GM23248 (cell line): Measurements from ENCODE around the gene TIMM13. TPM values are rescaled to one million over a fixed set of nuclear protein-coding genes. Genes with fewer than 3 reads are reported as not detected.
A peak's percentile ranks its signal among the peaks of the same experiment; 100 is the strongest.

Experiments used
- DNase-seq: peaks from one replicate; pipeline ENCODE4 v3.0.0-alpha.2; 2015
- H2AFZ ChIP-seq: fragments of 200-600 bp; sonication (generic); 2 replicates; pipeline ENCODE4 v1.6.1; 2016; ENCODE audit warnings: antibody characterized with exemption
- H3F3A ChIP-seq: fragments of 200-600 bp; sonication (generic); 2 replicates; pipeline ENCODE4 v1.6.1; 2016; ENCODE audit warnings: mild to moderate bottlenecking, antibody characterized with exemption, mixed run types; ENCODE audit not compliant: insufficient read depth
- H3K27ac ChIP-seq: fragments of 200-600 bp; sonication (generic); 2 replicates; pipeline ENCODE4 v1.5.1; 2016; ENCODE audit warnings: mild to moderate bottlenecking
- H3K27me3 ChIP-seq: fragments of 200-600 bp; sonication (generic); replicated peaks from 2 replicates; pipeline ENCODE4 v1.6.1; 2016; ENCODE audit warnings: mild to moderate bottlenecking; ENCODE audit not compliant: insufficient read depth
- H3K36me3 ChIP-seq: fragments of 200-600 bp; sonication (generic); 2 replicates; pipeline ENCODE4 v1.6.1; 2016; ENCODE audit warnings: low read depth, mild to moderate bottlenecking
- H3K4me1 ChIP-seq: fragments of 200-600 bp; sonication (generic); 2 replicates; pipeline ENCODE4 v1.6.1; 2016; ENCODE audit warnings: mild to moderate bottlenecking; ENCODE audit not compliant: insufficient read depth
- H3K4me2 ChIP-seq: fragments of 200-600 bp; sonication (generic); one replicate; pipeline ENCODE4 v1.6.1; 2016; ENCODE audit warnings: mild to moderate bottlenecking; ENCODE audit not compliant: unreplicated experiment
- H3K4me3 ChIP-seq: fragments of 200-600 bp; sonication (generic); 2 replicates; pipeline ENCODE4 v1.5.1; 2016; ENCODE audit warnings: mild to moderate bottlenecking
- H3K79me2 ChIP-seq: fragments of 200-600 bp; sonication (generic); 2 replicates; pipeline ENCODE4 v1.6.1; 2016; ENCODE audit warnings: mild to moderate bottlenecking; ENCODE audit not compliant: insufficient read depth
- H3K9ac ChIP-seq: fragments of 200-600 bp; sonication (generic); 2 replicates; pipeline ENCODE4 v1.6.1; 2016; ENCODE audit warnings: mild to moderate bottlenecking
- H3K9me2 ChIP-seq: fragments of 200-600 bp; sonication (generic); 2 replicates; pipeline ENCODE4 v1.6.1; 2016; ENCODE audit warnings: mixed run types, mild to moderate bottlenecking, moderate library complexity; ENCODE audit not compliant: insufficient read depth
- H3K9me3 ChIP-seq: fragments of 200-600 bp; sonication (generic); one replicate; pipeline ENCODE4 v1.6.1; 2017; ENCODE audit warnings: low read depth
- H4K20me1 ChIP-seq: fragments of 200-600 bp; sonication (generic); 2 replicates; pipeline ENCODE4 v1.6.0; 2016; ENCODE audit not compliant: insufficient read depth
- EZH2 ChIP-seq: fragments of 200-600 bp; sonication (generic); IDR thresholded peaks from 2 replicates; pipeline ENCODE4 v1.6.1; 2018; ENCODE audit warnings: antibody characterized with exemption, mild to moderate bottlenecking; ENCODE audit not compliant: insufficient read depth, poor library complexity, severe bottlenecking
- EZH2phosphoT487 ChIP-seq: fragments of 200-600 bp; sonication (generic); IDR thresholded peaks from 2 replicates; pipeline ENCODE4 v1.6.1; 2018; ENCODE audit warnings: antibody characterized with exemption, moderate library complexity, mild to moderate bottlenecking, low read depth; ENCODE audit not compliant: insufficient read depth
- WGBS, 2 experiments: methylation state at CpG; one replicate each; pipeline ENCODE4 v1.1.6; 2015 to 2017; ENCODE audit warnings: low lambda C conversion rate in 2 of 2, low coverage in 1 of 2; ENCODE audit errors: missing lambda C conversion rate in 2 of 2; 5-methylcytosine and 5-hydroxymethylcytosine counted together
- in situ Hi-C: fragments of 300-500 bp; cut with MboI; formaldehyde crosslinking; loops from 2 replicates; pipeline ENCODE4 v1.15.0; 2020
- polyA plus RNA-seq: library from polyadenylated mRNA; unstranded; fragments of >200 nt; fragmentation: Nextera tagmentation; extraction: Ambion mirVana; gene quantifications from 2 replicates; pipeline ENCODE4 v1.2.1, GENCODE V29; 2016
- total RNA-seq: library from RNA; depleted of rRNA; stranded (reverse); fragments of >200 nt; shearing (Covaris generic); gene quantifications from 2 replicates; pipeline ENCODE4 v1.2.3, GENCODE V29; 2014

TIMM13 gene
- total and polyA plus RNA-seq, 2 experiments from 2014 or later = 57.6 to 143 TPM

DNA sequence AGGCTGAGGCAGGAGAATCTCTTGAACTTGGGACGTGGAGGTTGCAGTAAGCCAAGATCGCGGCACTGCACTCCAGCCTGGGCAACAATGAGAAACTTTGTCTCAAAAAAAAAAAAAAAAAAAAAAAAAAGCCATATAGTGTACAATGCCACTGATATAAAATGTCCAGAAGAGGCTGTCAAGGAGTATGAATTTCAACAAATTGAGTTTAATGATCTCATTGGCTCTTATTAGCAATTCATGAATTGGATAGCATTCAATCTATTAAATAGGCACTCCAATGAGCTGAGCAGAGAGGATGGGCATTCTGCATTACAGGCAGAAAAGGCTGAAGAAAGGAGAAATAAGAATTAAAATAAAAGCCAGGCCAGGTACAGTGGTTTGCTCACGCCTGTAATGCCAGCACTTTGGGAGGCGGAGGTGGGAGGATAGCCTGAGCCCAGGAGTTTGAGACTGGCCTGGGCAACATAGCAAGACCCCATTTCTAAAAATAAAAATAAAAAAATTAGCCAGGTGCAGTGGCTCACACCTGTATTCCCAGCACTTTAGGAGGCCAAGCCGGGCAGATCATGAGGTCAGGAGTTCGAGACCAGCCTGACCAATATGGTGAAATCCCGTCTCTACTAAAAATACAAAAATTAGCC, 30.1 kb upstream of the TIMM13 start:
- Histone ChIP-seq H3K9me3 (no peaks in the 10 kb centered on the region), H3K9me2 (no peaks in the 10 kb centered on the region), H3K9ac (peak overlapping the region; percentile 69), H4K20me1 (no peaks in the 10 kb centered on the region), H2AFZ (peak overlapping the region; percentile 94), H3K79me2 (peaks cover 60% of the 10 kb centered on the region), H3K4me1 (0 out of 2 replicates have a peak, but pooled peaks cover 4% of the 10 kb centered on the region), H3K27me3 (no peaks in the 10 kb centered on the region), H3K36me3 (no peaks in the 10 kb centered on the region), H3K27ac (peak overlapping the region; percentile 58), H3K4me3 (peak overlapping the region; percentile 69), H3F3A (no peaks in the 10 kb centered on the region), H3K4me2 (peak overlapping the region; percentile 85)
- 95 to 98% methylated on average over 8 of the region's 8 CpGs for WGBS, 2 experiments
- in situ Hi-C loops = no loop called here
- no peak for TF ChIP-seq EZH2
- no peak for TF ChIP-seq EZH2phosphoT487
- no peak for DNase-seq

- peak overlapping the region; percentile 89 for H3K9ac ChIP-seq
- H3K27me3 ChIP-seq = no peaks in the 10 kb centered on the region
- H3K9me3 ChIP-seq = no peaks in the 10 kb centered on the region
- no peaks in the 10 kb centered on the region for H3F3A ChIP-seq
- no peaks in the 10 kb centered on the region for H3K36me3 ChIP-seq
- H3K4me1 ChIP-seq = no peaks in the 10 kb centered on the region
- H3K79me2 ChIP-seq = peaks cover 75% of the 10 kb centered on the region
- no peak for TF ChIP-seq EZH2
- TF ChIP-seq EZH2phosphoT487 = no peak
- peak overlapping the region; percentile 81 for H3K4me3 ChIP-seq
- peak; percentile 62 for DNase-seq
- no peaks in the 10 kb centered on the region for H4K20me1 ChIP-seq
- peak overlapping the region; percentile 81 for H3K4me2 ChIP-seq
- peak overlapping the region; percentile 65 for H2AFZ ChIP-seq
- no peaks in the 10 kb centered on the region for H3K9me2 ChIP-seq
- in situ Hi-C loops = no loop called here
- H3K27ac ChIP-seq = no peak overlapping the region
- 2% methylated on average over 24 to 52 of the region's 62 CpGs for WGBS, 2 experiments
These were observed 28.6 kb upstream of the TIMM13 start for GRCh38 chr19:2455851-2456570.

DNA sequence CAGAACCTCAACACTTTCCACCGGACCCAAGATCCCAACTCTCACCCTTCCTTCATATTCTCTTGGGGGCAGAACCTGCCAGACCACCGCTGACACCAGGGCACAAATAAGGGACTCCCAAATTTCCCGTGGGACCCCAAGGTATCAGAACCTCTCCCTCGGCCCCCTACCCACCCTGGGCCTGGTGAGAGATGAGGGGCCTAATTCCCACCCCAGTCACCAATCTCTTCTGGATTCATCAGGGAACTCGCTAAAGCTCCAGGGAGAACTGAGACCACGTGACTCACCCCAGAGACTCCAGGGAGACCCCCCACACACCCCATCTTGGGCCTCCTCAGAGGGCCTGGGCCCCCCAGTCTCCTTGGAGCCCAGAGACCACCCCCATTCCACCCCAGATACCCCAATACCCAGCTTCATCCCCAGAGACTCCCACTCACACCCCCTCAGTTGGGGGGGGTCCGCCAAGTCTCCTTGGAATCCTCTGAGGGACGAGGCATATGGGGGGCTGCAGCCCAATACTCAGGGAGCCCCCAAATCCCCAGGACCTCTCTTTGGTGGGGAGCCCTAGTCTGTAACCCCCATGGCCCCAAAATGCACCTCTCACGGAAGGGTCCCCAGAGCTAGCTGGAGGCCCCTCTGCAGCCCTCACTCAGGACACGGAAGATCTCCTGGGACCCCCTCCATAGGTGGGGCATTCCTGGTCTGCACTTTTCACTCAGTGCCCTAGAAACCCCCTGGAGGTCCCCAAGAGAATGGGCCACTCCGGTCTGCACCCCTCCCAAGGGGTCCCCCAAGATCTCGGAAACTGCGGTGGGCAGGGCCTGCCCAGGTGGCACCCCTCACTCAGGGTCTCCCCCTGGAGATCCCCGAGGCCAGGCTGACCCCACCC, 27.8 kb upstream of the TIMM13 start:
- TF ChIP-seq EZH2phosphoT487 (no peak), EZH2 (no peak)
- DNase-seq = no peak
- no peak overlapping the region; the same call in 1 of the 2 replicates for H2AFZ ChIP-seq
- peak overlapping the region; percentile 81 for H3K4me3 ChIP-seq
- H3K9ac ChIP-seq = peak overlapping the region; percentile 89
- H3F3A ChIP-seq = no peaks in the 10 kb centered on the region
- H3K27ac ChIP-seq = no peak overlapping the region
- peak overlapping the region; percentile 81 for H3K4me2 ChIP-seq
- 80 to 87% methylated on average over 12 to 13 of the region's 14 CpGs for WGBS, 2 experiments
- H3K9me3 ChIP-seq = no peaks in the 10 kb centered on the region
- in situ Hi-C loops = no loop called here
- H3K36me3 ChIP-seq = no peaks in the 10 kb centered on the region
- no peaks in the 10 kb centered on the region for H3K27me3 ChIP-seq
- no peaks in the 10 kb centered on the region for H3K9me2 ChIP-seq
- H3K79me2 ChIP-seq = peaks cover 83% of the 10 kb centered on the region
- H4K20me1 ChIP-seq = no peaks in the 10 kb centered on the region
- H3K4me1 ChIP-seq = no peaks in the 10 kb centered on the region

DNA sequence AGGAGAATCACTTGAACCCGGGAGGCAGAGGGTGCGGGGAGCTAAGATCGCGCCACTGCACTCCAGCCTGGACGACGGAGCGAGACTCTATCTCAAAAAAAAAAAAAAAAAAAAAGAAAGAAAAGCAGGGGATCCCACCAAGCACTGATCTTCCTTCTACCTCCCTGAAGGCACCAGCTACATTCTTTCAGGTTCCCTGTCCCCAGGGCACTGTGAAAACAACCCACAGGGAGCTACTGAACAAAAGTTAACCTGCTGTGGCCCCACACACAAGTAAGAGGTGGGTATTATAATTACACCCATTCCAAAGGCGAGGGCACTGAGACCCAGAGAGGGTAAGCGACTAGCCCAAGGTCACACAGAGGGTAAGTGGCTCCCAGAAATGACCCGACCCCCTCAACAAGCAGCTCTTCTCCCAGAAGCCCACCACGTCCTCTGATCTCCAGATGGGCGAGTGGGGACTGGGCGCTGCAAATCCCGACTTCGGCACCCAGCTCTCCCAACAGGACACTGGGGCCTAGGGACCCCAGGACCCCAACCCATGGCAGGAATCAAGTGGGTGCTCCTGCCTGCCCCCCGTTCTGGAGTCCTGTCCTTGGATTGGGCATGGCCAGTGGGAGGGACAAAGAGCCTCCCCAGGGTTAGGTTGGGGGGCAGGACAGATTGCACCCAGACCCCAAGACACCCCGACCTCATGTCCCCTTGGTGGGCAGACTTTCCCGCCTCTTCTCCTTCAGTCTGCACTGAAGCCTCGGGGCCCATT, 27.0 kb upstream of the TIMM13 start:
- Histone ChIP-seq H3K27me3 (no peaks in the 10 kb centered on the region), H3K79me2 (peaks cover 91% of the 10 kb centered on the region), H3K9ac (no peak overlapping the region), H3K4me2 (no peak overlapping the region), H3K4me1 (no peaks in the 10 kb centered on the region), H3F3A (no peaks in the 10 kb centered on the region), H3K27ac (no peak overlapping the region), H3K9me2 (no peaks in the 10 kb centered on the region), H4K20me1 (no peaks in the 10 kb centered on the region), H3K9me3 (no peaks in the 10 kb centered on the region), H3K36me3 (no peaks in the 10 kb centered on the region), H2AFZ (no peak overlapping the region), H3K4me3 (no peak overlapping the region)
- in situ Hi-C loops = no loop called here
- 89 to 94% methylated on average over 14 to 19 of the region's 19 CpGs for WGBS, 2 experiments
- TF ChIP-seq EZH2 (no peak), EZH2phosphoT487 (no peak)
- no peak for DNase-seq
